Colonic mucosa (tissue), 4 donors: ENCODE data around the gene WDR7. TPM values are rescaled to one million over a fixed set of nuclear protein-coding genes. Genes with fewer than 3 reads are reported as not detected.

Experiments used
- DNase-seq: peaks from one replicate; pipeline ENCODE4 v3.0.0-alpha.2; 2020
- H3K27ac ChIP-seq: fragments of 200-600 bp; one replicate; pipeline ENCODE4 v1.8.0; 2021
- H3K27me3 ChIP-seq: fragments of 200-600 bp; one replicate; pipeline ENCODE4 v1.8.0; 2021
- H3K36me3 ChIP-seq: fragments of 200-600 bp; one replicate; pipeline ENCODE4 v1.8.0; 2021
- H3K4me1 ChIP-seq: fragments of 200-600 bp; one replicate; pipeline ENCODE4 v1.8.0; 2021; ENCODE audit warnings: mild to moderate bottlenecking
- H3K4me3 ChIP-seq: fragments of 200-600 bp; one replicate; pipeline ENCODE4 v1.8.0; 2021
- H3K9ac ChIP-seq, 2 donors: one replicate each; pipeline ENCODE4 v1.7.0; 2013; ENCODE audit warnings: control low read depth in 2 of 2, low read depth in 2 of 2, low read length in 2 of 2
- H3K9me3 ChIP-seq: fragments of 200-600 bp; one replicate; pipeline ENCODE4 v1.8.0; 2021
- CTCF ChIP-seq: fragments of 200-600 bp; IDR thresholded peaks from one replicate; pipeline ENCODE4 v1.8.0; 2022; ENCODE audit warnings: antibody characterized with exemption, mild to moderate bottlenecking
- intact Hi-C: fragments of 100-400 bp; cut with DNase I; formaldehyde crosslinking; loops from one replicate; pipeline ENCODE4 v1.14.1; 2022
- total RNA-seq, 2 donors: library from RNA; stranded (reverse); fragmentation: NEBNext Ultra II Directional in 1 of 2; extraction: Animal tissue kit (Norgen Biotek cat#: 25700) in 1 of 2; gene quantifications; one replicate each; pipeline ENCODE4 v1.2.1, GENCODE V29; 2021
- donor health status: healthy.
- donor health status: DM: no; HTN: no; CAD: no.
- donor health status: DM: no; HTN: no; CAD: no.

Gene WDR7
- total RNA-seq, 2 donors from 2014 or later, result 16.8 to 21.2 TPM

DNA sequence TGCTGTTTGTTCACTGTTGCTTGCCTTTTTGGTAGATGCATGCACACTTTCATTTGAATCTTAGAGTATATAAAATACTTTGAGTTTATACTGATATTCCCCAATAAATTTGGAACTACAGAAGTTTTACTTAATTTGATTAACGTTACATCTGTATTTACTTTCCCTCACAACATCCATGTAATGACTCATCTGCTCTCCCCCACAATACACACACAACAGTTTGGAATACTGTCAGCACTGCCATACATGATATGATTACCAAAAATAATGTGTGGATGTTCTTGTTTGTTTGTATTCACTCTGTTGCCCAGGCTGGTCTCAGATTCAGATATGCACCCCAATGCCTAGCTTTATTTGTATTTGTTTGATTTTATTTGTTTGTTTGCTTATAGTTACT, 144.2 kb downstream of the WDR7 start:
- Histone ChIP-seq H3K36me3 (no peaks in the 10 kb centered on the region), H3K27ac (no peak overlapping the region), H3K27me3 (no peaks in the 10 kb centered on the region), H3K9me3 (no peaks in the 10 kb centered on the region), H3K9ac (no peak overlapping the region), H3K4me1 (no peaks in the 10 kb centered on the region), H3K4me3 (no peak overlapping the region)
- no peak for TF ChIP-seq CTCF
- intact Hi-C loops, result no loop called here
- DNase-seq, result no peak

- no peak for DNase-seq
- Histone ChIP-seq H3K4me3 (no peak overlapping the region), H3K36me3 (no peaks in the 10 kb centered on the region), H3K9ac (no peak overlapping the region), H3K4me1 (no peaks in the 10 kb centered on the region), H3K27me3 (no peaks in the 10 kb centered on the region), H3K9me3 (no peaks in the 10 kb centered on the region), H3K27ac (no peak overlapping the region)
- intact Hi-C loops, result no loop called here
- TF ChIP-seq CTCF, result no peak
These were observed 148.6 kb downstream of the WDR7 start for GRCh38 chr18:56799756-56800155.

DNA sequence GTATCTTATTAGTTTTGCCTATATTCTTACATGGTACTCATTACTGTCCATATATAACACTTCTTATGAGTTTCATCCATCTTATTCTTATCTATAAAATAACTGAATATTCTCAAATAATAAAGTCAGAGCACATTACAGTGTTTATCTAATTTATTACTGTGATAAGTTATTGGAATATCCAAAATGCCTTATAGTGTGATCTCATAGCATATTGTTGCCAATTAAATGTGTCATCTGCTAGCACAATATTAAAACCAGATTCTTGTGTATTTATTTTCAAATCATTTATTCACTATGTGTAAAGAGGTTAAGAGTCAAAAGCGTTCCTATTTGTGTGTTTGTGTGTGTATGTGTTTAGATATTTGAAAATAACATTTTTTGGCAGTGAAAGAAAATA, 151.9 kb downstream of the WDR7 start:
- H3K4me1 ChIP-seq, result no peaks in the 10 kb centered on the region
- no peak for DNase-seq
- H3K27me3 ChIP-seq, result no peaks in the 10 kb centered on the region
- H3K27ac ChIP-seq, result no peak overlapping the region
- H3K9me3 ChIP-seq, result no peaks in the 10 kb centered on the region
- TF ChIP-seq CTCF, result no peak
- H3K4me3 ChIP-seq, result no peak overlapping the region
- H3K36me3 ChIP-seq, result no peaks in the 10 kb centered on the region
- intact Hi-C loops, result no loop called here
- no peak overlapping the region for H3K9ac ChIP-seq

GRCh38 chr18:56804395-56804794, 153.2 kb downstream of the WDR7 start:
- no peak overlapping the region for H3K27ac ChIP-seq
- no peak overlapping the region for H3K4me3 ChIP-seq
- no peaks in the 10 kb centered on the region for H3K27me3 ChIP-seq
- no peak for TF ChIP-seq CTCF
- H3K4me1 ChIP-seq, result no peaks in the 10 kb centered on the region
- no peaks in the 10 kb centered on the region for H3K36me3 ChIP-seq
- intact Hi-C loops, result no loop called here
- H3K9ac ChIP-seq, result no peak overlapping the region
- no peaks in the 10 kb centered on the region for H3K9me3 ChIP-seq
- no peak for DNase-seq

- H3K27ac ChIP-seq, result no peak overlapping the region
- DNase-seq, result no peak
These were observed 156.7 kb downstream of the WDR7 start for GRCh38 chr18:56807901-56808300.

More at GRCh38 chr18:56807901-56808300, 156.7 kb downstream of the WDR7 start:
- no peaks in the 10 kb centered on the region for H3K36me3 ChIP-seq
- H3K4me3 ChIP-seq, result no peak overlapping the region
- TF ChIP-seq CTCF, result no peak
- no peaks in the 10 kb centered on the region for H3K9me3 ChIP-seq
- no peaks in the 10 kb centered on the region for H3K27me3 ChIP-seq
- H3K9ac ChIP-seq, result no peak overlapping the region
- no peaks in the 10 kb centered on the region for H3K4me1 ChIP-seq
- intact Hi-C loops, result no loop called here
